H1 (cell line): ENCODE results near the gene ANP32B. TPM values are rescaled to one million over a fixed set of nuclear protein-coding genes. Genes with fewer than 3 reads are reported as not detected.

Source experiments
- CTCF ChIA-PET: fragments of 300-600 bp; sonication (Branson Sonifier 250); formaldehyde crosslinking; loops from one replicate; lab custom pipeline; 2021; ENCODE audit not compliant: partially characterized antibody; lab: Charles Lee
- POLR2A ChIA-PET: fragments of 300-600 bp; sonication (Branson Sonifier 250); formaldehyde crosslinking; loops from one replicate; lab custom pipeline; 2021; ENCODE audit warnings: inconsistent platforms; ENCODE audit not compliant: partially characterized antibody; lab: Charles Lee
- DNase-seq, 2 experiments: peaks; one replicate each; pipeline versions ENCODE4 v3.0.0 to v3.0.0-alpha.2; 2010 to 2022; ENCODE audit warnings: low spot score in 2 of 2, low read depth in 1 of 2, mixed read lengths in 1 of 2
- FAIRE-seq: peaks from 2 replicates; lab custom pipeline; 2011; peaks lifted over from hg19 to GRCh38; lab: Jason Lieb, UNC
- H2AFZ ChIP-seq: 2 replicates; pipeline ENCODE4 v1.8.1; 2012; ENCODE audit warnings: low read length, inconsistent platforms
- H2AK5ac ChIP-seq: 2 replicates; pipeline ENCODE4 v1.6.1; 2013; ENCODE audit warnings: low read depth, low read length
- H2BK120ac ChIP-seq: replicated peaks from 2 replicates; pipeline ENCODE3; 2013; ENCODE audit warnings: low read depth, low read length, inconsistent platforms
- H2BK12ac ChIP-seq: 2 replicates; pipeline ENCODE4 v1.6.1; 2013; ENCODE audit warnings: low read depth, low read length
- H2BK15ac ChIP-seq: 2 replicates; pipeline ENCODE4 v1.6.1; 2013; ENCODE audit warnings: low read length
- H2BK20ac ChIP-seq: 2 replicates; pipeline ENCODE4 v1.6.1; 2013; ENCODE audit warnings: low read length
- H2BK5ac ChIP-seq: 2 replicates; pipeline ENCODE4 v1.6.1; 2013; ENCODE audit warnings: low read depth, low read length
- H3K14ac ChIP-seq: 2 replicates; pipeline ENCODE4 v1.6.1; 2013; ENCODE audit warnings: inconsistent platforms; ENCODE audit not compliant: insufficient read length
- H3K18ac ChIP-seq: 2 replicates; pipeline ENCODE4 v1.6.1; 2013; ENCODE audit warnings: low read length; ENCODE audit errors: extremely low read depth
- H3K23ac ChIP-seq: 2 replicates; pipeline ENCODE4 v1.6.1; 2013; ENCODE audit warnings: inconsistent platforms; ENCODE audit not compliant: insufficient read length
- H3K23me2 ChIP-seq: 2 replicates; pipeline ENCODE4 v1.6.1; 2013; ENCODE audit warnings: low read depth, low read length
- H3K27ac ChIP-seq: 2 replicates; pipeline ENCODE4 v1.6.1; 2011; ENCODE audit warnings: low read depth, low read length, inconsistent platforms
- H3K27me3 ChIP-seq, 4 experiments: replicated peaks in 1 of 4; 1 replicate in 1 of 4; 2 replicates in 3 of 4; pipeline versions ENCODE4 v1.6.1 to v1.8.1; 2011 to 2013; ENCODE audit warnings: low read length in 3 of 4, mild to moderate bottlenecking in 3 of 4, inconsistent platforms in 2 of 4, mixed read lengths in 2 of 4, moderate library complexity in 1 of 4; ENCODE audit not compliant: control insufficient read depth in 3 of 4, insufficient read depth in 3 of 4; ENCODE audit errors: extremely low read depth in 1 of 4
- H3K36me3 ChIP-seq, 4 experiments: 2 replicates each; pipeline versions ENCODE4 v1.6.1 to v1.8.1; 2011 to 2013; ENCODE audit warnings: mild to moderate bottlenecking in 4 of 4, low read length in 3 of 4, moderate library complexity in 2 of 4, control low read depth in 1 of 4, inconsistent platforms in 1 of 4; ENCODE audit not compliant: insufficient read depth in 4 of 4, control insufficient read depth in 2 of 4
- H3K4ac ChIP-seq: replicated peaks from 2 replicates; pipeline ENCODE3; 2013; ENCODE audit warnings: low read length, low read depth, mixed read lengths, inconsistent platforms; ENCODE audit not compliant: insufficient read length
- H3K4me1 ChIP-seq, 4 experiments: replicated peaks in 1 of 4; 1 replicate in 1 of 4; 2 replicates in 3 of 4; pipeline versions ENCODE4 v1.6.1 to v1.8.1; 2011 to 2013; ENCODE audit warnings: low read length in 3 of 4, inconsistent platforms in 2 of 4, mixed read lengths in 1 of 4; ENCODE audit not compliant: insufficient read depth in 4 of 4, control insufficient read depth in 3 of 4
- H3K4me2 ChIP-seq, 2 experiments: 2 replicates each; pipeline versions ENCODE4 v1.6.1 to v1.8.1; 2011 to 2013; ENCODE audit warnings: low read depth in 2 of 2, low read length in 2 of 2, control low read depth in 1 of 2, inconsistent platforms in 1 of 2, mild to moderate bottlenecking in 1 of 2; ENCODE audit not compliant: insufficient read depth in 1 of 2
- H3K4me3 ChIP-seq, 4 experiments: fragments of 200-600, 300-600 bp in 1 of 4; sonication (generic), shearing (Covaris generic), sonication (Bioruptor Twin) in 1 of 4; 2 replicates each; pipeline versions ENCODE4 v1.5.1 to v1.8.1; 2011 to 2016; ENCODE audit warnings: low read length in 4 of 4, low read depth in 3 of 4, control low read depth in 2 of 4, inconsistent platforms in 2 of 4, mild to moderate bottlenecking in 2 of 4, mixed read lengths in 1 of 4, moderate library complexity in 1 of 4; ENCODE audit not compliant: insufficient read depth in 2 of 4; ENCODE audit errors: extremely low read depth in 1 of 4
- H3K56ac ChIP-seq: replicated peaks from 2 replicates; pipeline ENCODE3; 2013; ENCODE audit warnings: low read depth, mild to moderate bottlenecking, mixed read lengths, low read length, inconsistent platforms; ENCODE audit not compliant: insufficient read length
- H3K79me1 ChIP-seq: 2 replicates; pipeline ENCODE4 v1.6.1; 2013; ENCODE audit warnings: low read depth, low read length, control low read depth
- H3K79me2 ChIP-seq, 2 experiments: 2 replicates each; pipeline versions ENCODE4 v1.6.1 to v1.8.1; 2012 to 2013; ENCODE audit warnings: low read length in 2 of 2, mild to moderate bottlenecking in 2 of 2, inconsistent platforms in 1 of 2; ENCODE audit not compliant: insufficient read depth in 2 of 2, control insufficient read depth in 1 of 2
- H3K9ac ChIP-seq, 4 experiments: replicated peaks in 1 of 4; 1 replicate in 1 of 4; 2 replicates in 3 of 4; pipeline versions ENCODE4 v1.6.1 to v1.8.1; 2011 to 2013; ENCODE audit warnings: low read depth in 3 of 4, low read length in 3 of 4, control low read depth in 2 of 4, mild to moderate bottlenecking in 2 of 4, moderate library complexity in 2 of 4, inconsistent platforms in 1 of 4; ENCODE audit errors: extremely low read depth in 1 of 4
- H3K9me3 ChIP-seq, 2 experiments: 2 replicates each; pipeline versions ENCODE4 v1.6.1 to v1.8.1; 2012 to 2013; ENCODE audit warnings: mild to moderate bottlenecking in 2 of 2, moderate library complexity in 2 of 2, control low read depth in 1 of 2, inconsistent platforms in 1 of 2, low read depth in 1 of 2, low read length in 1 of 2, mixed read lengths in 1 of 2; ENCODE audit not compliant: insufficient read depth in 2 of 2
- H4K20me1 ChIP-seq, 2 experiments: replicated peaks in 1 of 2; 2 replicates each; pipeline versions ENCODE3 to v1.8.1; 2011 to 2013; ENCODE audit warnings: inconsistent platforms in 2 of 2, low read length in 2 of 2, mild to moderate bottlenecking in 1 of 2; ENCODE audit not compliant: insufficient read depth in 2 of 2, control insufficient read depth in 1 of 2
- H4K5ac ChIP-seq: 2 replicates; pipeline ENCODE4 v1.6.1; 2013; ENCODE audit warnings: low read length, low read depth, mixed read lengths, inconsistent platforms; ENCODE audit not compliant: insufficient read length
- H4K8ac ChIP-seq: 2 replicates; pipeline ENCODE4 v1.8.0; 2013; ENCODE audit warnings: mild to moderate bottlenecking, moderate library complexity, low read length, inconsistent platforms; ENCODE audit not compliant: insufficient read depth; ENCODE audit errors: extremely low read depth
- H4K91ac ChIP-seq: replicated peaks from 2 replicates; pipeline ENCODE3; 2013; ENCODE audit warnings: low read length, mixed read lengths, inconsistent platforms; ENCODE audit not compliant: insufficient read length
- BRCA1 ChIP-seq: IDR thresholded peaks from 2 replicates; pipeline ENCODE4 v1.6.1; 2012; ENCODE audit warnings: low read depth, low read length, improper control_type of control experiment
- GTF2F1 ChIP-seq: IDR thresholded peaks from 2 replicates; pipeline ENCODE4 v1.6.1; 2012; ENCODE audit warnings: low read depth, low read length, improper control_type of control experiment, borderline replicate concordance
- WGBS, 2 experiments: shearing (Covaris generic) in 1 of 2; methylation state at CpG; one replicate each; pipeline versions ENCODE4 v1.1.6 to v1.1.7; 2013 to 2015; ENCODE audit warnings: low lambda C conversion rate in 2 of 2, mixed read lengths in 2 of 2, inconsistent platforms in 1 of 2, low coverage in 1 of 2, missing lambda C conversion rate in 1 of 2; ENCODE audit not compliant: insufficient replicate concordance in 2 of 2, insufficient coverage in 1 of 2, insufficient read length in 1 of 2; ENCODE audit errors: extremely low coverage in 1 of 2, missing lambda C conversion rate in 1 of 2; 5-methylcytosine and 5-hydroxymethylcytosine counted together
- polyA plus RNA-seq, 7 experiments: library from polyadenylated mRNA; depleted of rRNA in 3 of 7; stranded (reverse) in 5 of 7; unstranded in 2 of 7; fragments of >200 nt in 5 of 7; fragments of 200-250 nt in 2 of 7; gene quantifications; 1 replicate in 5 of 7; 2 replicates in 1 of 7; 4 replicates in 1 of 7; pipeline versions ENCODE4 v1.2.1 to v1.2.3, GENCODE V29; 2011 to 2013; ENCODE audit warnings: missing spikeins in 2 of 7, mixed read lengths in 2 of 7
- total RNA-seq: library from RNA; stranded (reverse); fragmentation: NEBNext Ultra II Directional; extraction: Animal tissue kit (Norgen Biotek cat#: 25700); gene quantifications from 2 replicates; pipeline ENCODE4 v1.2.1, GENCODE V29; 2021

ANP32B gene
- total and polyA plus RNA-seq, 2 of the 8 experiments (the other 6 are each of a cell fraction or from before 2014, with no cell fraction given): 7.6 to 88.1 TPM

- Histone ChIP-seq H2AK5ac (no peak overlapping the region), H3K23me2 (no peaks in the 10 kb centered on the region), H2BK120ac (no peak overlapping the region), H3K27ac (no peak overlapping the region), H3K27me3 (no peaks in the 10 kb centered on the region), H3K79me1 (no peaks in the 10 kb centered on the region), H4K20me1 (peaks cover 3 to 6% of the 10 kb centered on the region in 2 experiments), H4K91ac (no peak overlapping the region), H3K4me3 (no peak overlapping the region), H2BK5ac (no peak overlapping the region), H3K56ac (no peak overlapping the region), H3K18ac (no peak overlapping the region), H3K9me3 (no peaks in the 10 kb centered on the region), H3K9ac (no peak overlapping the region), H3K79me2 (peaks cover 0 to 8% of the 10 kb centered on the region in 2 experiments; a peak in 2 of 4 replicates), H2BK20ac (no peak overlapping the region), H3K14ac (no peak overlapping the region), H4K8ac (no peak overlapping the region), H3K4me1 (no peaks in the 10 kb centered on the region), H3K4ac (no peak overlapping the region), H3K4me2 (no peak overlapping the region), H2AFZ (no peak overlapping the region), H2BK15ac (no peak overlapping the region), H3K36me3 (peaks cover 0 to 31% (median 3%) of the 10 kb centered on the region in 4 experiments; a peak in 4 of 8 replicates), H2BK12ac (no peak overlapping the region), H3K23ac (no peak overlapping the region), H4K5ac (no peak overlapping the region)
- CTCF ChIA-PET: interaction anchor here (0.7 to 0.8 kb wide), 2 partner anchors 9 to 528 kb away, joined by 3 read pairs; no protein-coding TSS in a partner anchor
- POLR2A ChIA-PET: interaction anchor here (1.0 to 1.4 kb wide), 2 partner anchors 14 to 26 kb away, joined by 3 to 5 read pairs; partner anchors contain the start of gene ANP32B
- no peak for DNase-seq
- TF ChIP-seq GTF2F1: no peak
- TF ChIP-seq BRCA1: no peak
- FAIRE-seq: no peak
- WGBS, 2 experiments: 87% methylated on average over 3 of the region's 3 CpGs; no CpG with 5 or more reads in 1 of the 2 experiments
These were observed 14.5 kb downstream of the ANP32B start for GRCh38 chr9:97997330-97998276.
